Mesendoderm (in vitro differentiated cells): ENCODE data around the gene FILIP1L.
A peak's percentile ranks its signal among the peaks of the same experiment; 100 is the strongest.

ENCODE experiments used
- DNase-seq: peaks from one replicate; pipeline ENCODE4 v3.0.0; 2013
- H2AK5ac ChIP-seq: 2 replicates; pipeline ENCODE4 v1.6.1; 2013; ENCODE audit warnings: low read length, inconsistent platforms
- H2BK120ac ChIP-seq: 2 replicates; pipeline ENCODE4 v1.6.1; 2013; ENCODE audit warnings: low read depth, mild to moderate bottlenecking, low read length, moderate library complexity, mixed read lengths
- H2BK15ac ChIP-seq: replicated peaks from 2 replicates; pipeline ENCODE4 v1.6.1; 2013; ENCODE audit warnings: low read depth, mild to moderate bottlenecking, moderate library complexity
- H2BK5ac ChIP-seq: 2 replicates; pipeline ENCODE4 v1.6.1; 2013; ENCODE audit warnings: low read length, inconsistent platforms
- H3K18ac ChIP-seq: 2 replicates; pipeline ENCODE4 v1.6.1; 2013; ENCODE audit warnings: mild to moderate bottlenecking, low read length, mixed read lengths
- H3K23ac ChIP-seq: one replicate; pipeline ENCODE4 v1.6.1; 2013; ENCODE audit warnings: low read length
- H3K27ac ChIP-seq: 2 replicates; pipeline ENCODE4 v1.5.1; 2013; ENCODE audit warnings: low read depth, mild to moderate bottlenecking, inconsistent platforms, low read length, moderate library complexity
- H3K27me3 ChIP-seq: 2 replicates; pipeline ENCODE4 v1.6.1; 2013; ENCODE audit warnings: low read length, control low read depth, mild to moderate bottlenecking, inconsistent platforms; ENCODE audit not compliant: insufficient read depth, poor library complexity
- H3K36me3 ChIP-seq: 2 replicates; pipeline ENCODE4 v1.6.1; 2013; ENCODE audit warnings: low read length, inconsistent platforms; ENCODE audit not compliant: control insufficient read depth, insufficient read depth
- H3K4ac ChIP-seq: one replicate; pipeline ENCODE4 v1.6.1; 2013; ENCODE audit warnings: low read depth, mild to moderate bottlenecking, low read length, moderate library complexity
- H3K4me1 ChIP-seq: 2 replicates; pipeline ENCODE4 v1.6.1; 2013; ENCODE audit warnings: low read depth, low read length, inconsistent platforms; ENCODE audit not compliant: control insufficient read depth
- H3K4me2 ChIP-seq: 2 replicates; pipeline ENCODE4 v1.6.1; 2013; ENCODE audit warnings: low read length
- H3K4me3 ChIP-seq: 2 replicates; pipeline ENCODE4 v1.5.1; 2013; ENCODE audit warnings: mild to moderate bottlenecking, low read length
- H3K56ac ChIP-seq: one replicate; pipeline ENCODE4 v1.6.1; 2013; ENCODE audit warnings: low read length
- H3K79me1 ChIP-seq: 2 replicates; pipeline ENCODE4 v1.6.1; 2013; ENCODE audit warnings: low read length, inconsistent platforms
- H3K79me2 ChIP-seq: 2 replicates; pipeline ENCODE4 v1.6.1; 2013; ENCODE audit warnings: mild to moderate bottlenecking, low read length; ENCODE audit not compliant: control insufficient read depth, insufficient read depth
- H3K9ac ChIP-seq: 2 replicates; pipeline ENCODE4 v1.6.1; 2013; ENCODE audit warnings: low read length, inconsistent platforms
- H4K5ac ChIP-seq: one replicate; pipeline ENCODE4 v1.6.1; 2013; ENCODE audit warnings: low read length
- H4K8ac ChIP-seq: one replicate; pipeline ENCODE4 v1.6.1; 2013; ENCODE audit warnings: low read depth, mild to moderate bottlenecking, control low read depth, low read length, moderate library complexity
- WGBS: extraction: QIAGEN DNeasy Blood & Tissue Kit; methylation state at CpG from one replicate; pipeline ENCODE4 v1.1.7; 2013; ENCODE audit warnings: low lambda C conversion rate, missing lambda C conversion rate; ENCODE audit not compliant: insufficient coverage; ENCODE audit errors: extremely low coverage; 5-methylcytosine and 5-hydroxymethylcytosine counted together

The FILIP1L gene

DNA sequence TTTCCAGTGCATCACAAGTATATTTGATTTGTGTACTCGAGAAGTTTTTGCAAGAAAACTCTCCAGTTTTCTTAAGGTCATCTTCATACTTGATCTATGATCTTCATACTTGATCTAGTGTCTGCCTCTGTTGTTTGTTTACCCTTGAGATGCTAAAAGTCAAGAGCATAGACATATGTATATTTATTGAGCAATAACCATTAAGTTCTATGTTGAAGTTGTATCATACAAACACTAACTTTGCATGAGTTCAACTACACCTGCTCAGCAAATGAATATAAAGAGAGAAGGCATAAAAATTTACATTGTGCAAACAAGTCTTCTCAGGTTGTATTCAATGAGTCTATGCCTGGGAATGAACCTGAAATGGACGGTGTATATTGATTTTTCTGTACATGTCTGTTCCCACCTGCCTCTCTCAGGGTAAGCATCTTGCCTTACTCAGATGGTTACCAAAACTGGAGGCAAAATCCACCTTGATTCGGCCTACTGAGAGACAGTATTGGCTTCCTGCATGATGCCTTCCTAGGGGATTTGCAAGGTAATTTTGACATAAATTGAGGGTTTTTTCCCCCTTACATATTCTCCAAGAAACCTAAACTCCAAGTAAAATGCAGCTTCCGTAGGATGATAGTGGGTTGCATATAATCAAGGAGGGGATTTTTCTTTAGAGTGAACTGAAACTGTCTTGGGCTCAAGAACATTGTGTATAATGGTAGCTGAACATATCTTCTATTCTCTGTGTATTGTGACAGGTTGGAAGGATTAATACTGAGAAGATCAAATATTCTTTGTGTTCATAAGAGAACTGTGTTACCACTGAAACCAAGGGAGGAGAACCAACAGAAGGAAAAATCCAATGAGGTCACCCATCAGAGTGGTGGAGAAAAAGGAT lies 110.4 kb downstream of the FILIP1L start:
- Histone ChIP-seq H2BK15ac (no peak overlapping the region), H4K8ac (no peak overlapping the region), H3K79me1 (no peaks in the 10 kb centered on the region), H3K4ac (no peak overlapping the region), H3K9ac (no peak overlapping the region), H3K4me3 (no peak overlapping the region), H3K4me1 (peaks cover 4% of the 10 kb centered on the region), H3K27me3 (no peaks in the 10 kb centered on the region), H3K36me3 (no peaks in the 10 kb centered on the region), H3K18ac (no peak overlapping the region), H2BK5ac (no peak overlapping the region), H2AK5ac (no peak overlapping the region), H3K27ac (no peak overlapping the region), H2BK120ac (no peak overlapping the region), H3K56ac (no peak overlapping the region), H3K79me2 (no peaks in the 10 kb centered on the region), H3K4me2 (no peak overlapping the region), H3K23ac (no peak overlapping the region), H4K5ac (no peak overlapping the region)
- DNase-seq, result no peak
- WGBS, result no CpG with 5 or more reads among the region's 4 CpGs

GRCh38 chr3:100002599-100003350 lies 111.5 kb downstream of the FILIP1L start:
- Histone ChIP-seq H3K23ac (no peak overlapping the region), H4K5ac (no peak overlapping the region), H3K27me3 (no peaks in the 10 kb centered on the region), H3K9ac (no peak overlapping the region), H3K36me3 (no peaks in the 10 kb centered on the region), H3K4me2 (no peak overlapping the region), H3K79me2 (no peaks in the 10 kb centered on the region), H3K4me3 (no peak overlapping the region), H3K18ac (no peak overlapping the region), H3K79me1 (no peaks in the 10 kb centered on the region), H3K4me1 (peaks cover 3% of the 10 kb centered on the region), H2AK5ac (no peak overlapping the region), H4K8ac (no peak overlapping the region), H3K4ac (peak overlapping the region; percentile 27), H2BK120ac (no peak overlapping the region), H3K27ac (no peak overlapping the region), H2BK15ac (no peak overlapping the region), H2BK5ac (no peak overlapping the region), H3K56ac (no peak overlapping the region)
- peak; percentile 61 for DNase-seq
- WGBS, result no CpG with 5 or more reads among the region's 4 CpGs

DNA sequence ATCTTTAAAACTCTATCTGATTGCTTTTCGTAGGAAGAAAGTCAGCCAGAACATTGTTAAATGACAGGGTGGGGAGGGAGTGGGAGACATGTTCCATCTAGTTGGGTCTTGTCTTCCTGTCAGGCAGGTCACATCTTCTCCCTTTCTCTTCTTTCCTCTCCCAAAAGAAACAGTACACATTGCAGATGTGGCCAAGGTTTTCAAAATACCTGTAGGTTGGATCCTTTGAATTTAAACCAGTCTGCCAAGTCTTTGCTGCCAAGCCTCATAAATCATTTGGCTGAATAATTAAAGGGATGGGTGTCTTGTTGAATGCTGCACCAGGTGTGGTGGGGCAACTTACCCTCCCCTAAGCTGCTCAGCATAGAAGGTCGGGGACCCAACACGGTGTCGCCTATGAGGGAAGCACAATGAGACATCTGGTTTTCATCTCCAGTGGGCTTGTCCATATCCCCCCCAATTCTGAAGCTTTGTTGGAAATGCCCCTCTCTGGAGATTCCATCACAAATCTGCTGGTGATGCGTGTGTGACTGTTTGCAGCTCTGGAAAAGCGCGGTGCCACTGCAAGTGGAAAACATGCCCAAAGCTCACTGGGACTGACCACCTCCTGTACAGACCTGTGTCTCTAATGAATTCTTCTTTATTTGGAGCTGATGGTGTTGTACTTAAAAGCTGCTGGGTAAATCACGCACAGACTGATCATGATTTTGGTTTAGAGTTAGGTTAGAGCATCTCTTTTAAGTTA lies 112.6 kb downstream of the FILIP1L start:
- H3K23ac ChIP-seq, result no peak overlapping the region
- H2BK15ac ChIP-seq, result no peak overlapping the region
- no peaks in the 10 kb centered on the region for H3K79me2 ChIP-seq
- no peaks in the 10 kb centered on the region for H3K79me1 ChIP-seq
- H2BK120ac ChIP-seq, result no peak overlapping the region
- WGBS, result no CpG with 5 or more reads among the region's 8 CpGs
- no peak overlapping the region for H3K27ac ChIP-seq
- no peak overlapping the region for H4K8ac ChIP-seq
- no peaks in the 10 kb centered on the region for H3K27me3 ChIP-seq
- no peak overlapping the region for H3K18ac ChIP-seq
- H2AK5ac ChIP-seq, result no peak overlapping the region
- H3K56ac ChIP-seq, result no peak overlapping the region
- H3K9ac ChIP-seq, result no peak overlapping the region
- no peak overlapping the region for H3K4ac ChIP-seq
- no peaks in the 10 kb centered on the region for H3K36me3 ChIP-seq
- H3K4me3 ChIP-seq, result no peak overlapping the region
- no peak overlapping the region for H4K5ac ChIP-seq
- H3K4me2 ChIP-seq, result no peak overlapping the region
- peaks cover 3% of the 10 kb centered on the region for H3K4me1 ChIP-seq
- no peak for DNase-seq
- no peak overlapping the region for H2BK5ac ChIP-seq

DNA sequence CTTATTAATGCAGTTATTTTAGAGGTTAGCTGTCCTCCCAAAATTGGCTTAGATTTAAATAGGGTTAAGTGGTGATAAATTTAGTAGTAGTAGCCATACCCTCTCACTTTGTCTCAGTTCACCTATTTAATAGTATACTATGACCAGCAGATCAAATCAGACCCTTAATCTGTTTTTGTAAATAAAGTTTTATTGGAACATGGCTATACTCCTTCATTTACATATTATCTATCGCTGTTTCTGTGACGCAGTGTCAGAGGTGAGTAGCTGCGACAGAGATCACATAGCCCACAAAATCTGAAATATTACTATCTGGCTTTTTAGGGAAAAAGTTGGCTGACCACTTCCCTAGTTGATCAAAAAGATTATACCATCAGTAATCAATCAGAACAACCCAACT lies 113.2 kb downstream of the FILIP1L start:
- no peak overlapping the region for H2BK5ac ChIP-seq
- H4K8ac ChIP-seq, result no peak overlapping the region

GRCh38 chr3:99999536-99999935 lies 114.8 kb downstream of the FILIP1L start:
- Histone ChIP-seq H3K23ac (no peak overlapping the region), H3K56ac (no peak overlapping the region), H3K36me3 (no peaks in the 10 kb centered on the region), H3K79me1 (no peaks in the 10 kb centered on the region), H3K4ac (no peak overlapping the region), H3K27me3 (no peaks in the 10 kb centered on the region), H2BK15ac (no peak overlapping the region), H4K5ac (no peak overlapping the region), H3K4me2 (no peak overlapping the region), H2BK120ac (no peak overlapping the region), H3K4me1 (peaks cover 1% of the 10 kb centered on the region), H2BK5ac (no peak overlapping the region), H3K27ac (no peak overlapping the region), H3K9ac (no peak overlapping the region), H3K4me3 (no peak overlapping the region), H3K18ac (no peak overlapping the region), H2AK5ac (no peak overlapping the region), H4K8ac (no peak overlapping the region), H3K79me2 (no peaks in the 10 kb centered on the region)
- no CpG with 5 or more reads among the region's 2 CpGs for WGBS
- no peak for DNase-seq

More for the DNA sequence above, 113.2 kb downstream of the FILIP1L start:
- Histone ChIP-seq H3K4me1 (peaks cover 3% of the 10 kb centered on the region), H3K27ac (no peak overlapping the region), H3K4me3 (no peak overlapping the region), H3K79me2 (no peaks in the 10 kb centered on the region), H3K9ac (no peak overlapping the region), H3K4me2 (no peak overlapping the region), H2AK5ac (no peak overlapping the region), H3K4ac (no peak overlapping the region), H3K79me1 (no peaks in the 10 kb centered on the region), H4K5ac (no peak overlapping the region), H3K23ac (no peak overlapping the region), H2BK120ac (no peak overlapping the region), H3K56ac (no peak overlapping the region), H3K27me3 (no peaks in the 10 kb centered on the region), H2BK15ac (no peak overlapping the region), H3K18ac (no peak overlapping the region), H3K36me3 (no peaks in the 10 kb centered on the region)
- WGBS, result no CpG with 5 or more reads among the region's 3 CpGs
- no peak for DNase-seq
